Small intestine (tissue), 16 donors: ENCODE data around the gene SLC25A38. TPM values are rescaled to one million over a fixed set of nuclear protein-coding genes. Genes with fewer than 3 reads are reported as not detected.

Source experiments
- DNase-seq, 2 donors: peaks; one replicate each; pipeline versions ENCODE4 v3.0.0 to v3.0.0-alpha.2; 2013
- FAIRE-seq: peaks from 2 replicates; lab custom pipeline; 2012; peaks lifted over from hg19 to GRCh38; lab: Jason Lieb, UNC
- H3K27ac ChIP-seq, 3 donors: one replicate each; pipeline ENCODE4 v1.5.1; 2013; ENCODE audit warnings: low read length in 2 of 3, mild to moderate bottlenecking in 2 of 3, control low read depth in 1 of 3, inconsistent platforms in 1 of 3, low read depth in 1 of 3, moderate library complexity in 1 of 3
- H3K27me3 ChIP-seq, 3 donors: one replicate each; pipeline ENCODE4 v1.6.1; 2013; ENCODE audit warnings: low read length in 3 of 3, inconsistent platforms in 1 of 3; ENCODE audit not compliant: control insufficient read depth in 3 of 3, insufficient read depth in 3 of 3
- H3K36me3 ChIP-seq, 3 donors: one replicate each; pipeline ENCODE4 v1.6.1; 2013; ENCODE audit warnings: low read length in 3 of 3, inconsistent platforms in 1 of 3, low read depth in 1 of 3, mild to moderate bottlenecking in 1 of 3, moderate library complexity in 1 of 3; ENCODE audit not compliant: control insufficient read depth in 3 of 3, insufficient read depth in 2 of 3
- H3K4me1 ChIP-seq, 3 donors: one replicate each; pipeline ENCODE4 v1.6.1; 2013; ENCODE audit warnings: low read length in 2 of 3, inconsistent platforms in 1 of 3, low read depth in 1 of 3, mild to moderate bottlenecking in 1 of 3, moderate library complexity in 1 of 3; ENCODE audit not compliant: control insufficient read depth in 3 of 3, insufficient read depth in 2 of 3
- H3K4me3 ChIP-seq, 3 donors: one replicate each; pipeline ENCODE4 v1.5.1; 2013; ENCODE audit warnings: low read length in 3 of 3, control low read depth in 1 of 3, inconsistent platforms in 1 of 3, low read depth in 1 of 3, mild to moderate bottlenecking in 1 of 3, moderate library complexity in 1 of 3
- H3K9me3 ChIP-seq, 2 donors: one replicate each; pipeline ENCODE4 v1.6.1; 2013; ENCODE audit warnings: low read depth in 1 of 2, low read length in 1 of 2; ENCODE audit not compliant: control insufficient read depth in 2 of 2, insufficient read depth in 1 of 2
- WGBS, 3 donors: extraction: QIAGEN DNeasy Blood & Tissue Kit; methylation state at CpG; one replicate each; pipeline ENCODE4 v1.1.7; 2013; 5-methylcytosine and 5-hydroxymethylcytosine counted together
- long read RNA-seq, 10 donors: transcript quantifications; one replicate each; lab custom pipeline, GENCODE V29; 2026
- polyA plus RNA-seq, 4 donors: library from polyadenylated mRNA; stranded (reverse) in 3 of 4; unstranded in 1 of 4; fragments of 200-250 nt in 3 of 4; fragments of 120-200 nt in 1 of 4; gene quantifications; one replicate each; pipeline versions ENCODE4 v1.2.1 to v1.2.3, GENCODE V29; 2013
- donor health status: healthy with polysubstance abuse.
- donor health status: control.
- donor health status: control.
- donor health status: Bipolar disorder and iron deficiency.
- donor health status: healthy.

SLC25A38 gene
- polyA plus RNA-seq: 10 to 100 TPM; 17.3 to 42.9 (median 30.8) TPM
- long read RNA-seq, donor 1: 0 reads
- long read RNA-seq, donor 2, partial matches to known transcripts: 0 of 2 reads
- long read RNA-seq, donor 2, other reads (novel, unspliced or antisense): 0 of 2 reads
- long read RNA-seq, donor 3, partial matches to known transcripts: 15 of 18 reads
- long read RNA-seq, donor 3, other reads (novel, unspliced or antisense): 0 of 18 reads
- long read RNA-seq, donor 4: 0 reads
- long read RNA-seq, donor 5, partial matches to known transcripts: 9 of 12 reads
- long read RNA-seq, donor 5, other reads (novel, unspliced or antisense): 0 of 12 reads
- long read RNA-seq, donor 6, transcript SLC25A38-201 (7 exons, 2,147 nt): major isoform, 8 of 8 reads
- long read RNA-seq, donor 6, partial matches to known transcripts: 0 of 8 reads
- long read RNA-seq, donor 6, other reads (novel, unspliced or antisense): 0 of 8 reads
- long read RNA-seq, donor 7: 0 reads
- long read RNA-seq, donor 8, partial matches to known transcripts: 0 of 2 reads
- long read RNA-seq, donor 8, other reads (novel, unspliced or antisense): 0 of 2 reads
- long read RNA-seq, donor 9, partial matches to known transcripts: 0 of 2 reads
- long read RNA-seq, donor 9, other reads (novel, unspliced or antisense): 0 of 2 reads
- long read RNA-seq, donor 10, transcript SLC25A38-201 (7 exons, 2,147 nt): major isoform, 13 of 13 reads
- long read RNA-seq, donor 10, partial matches to known transcripts: 0 of 13 reads
- long read RNA-seq, donor 10, other reads (novel, unspliced or antisense): 0 of 13 reads

DNA sequence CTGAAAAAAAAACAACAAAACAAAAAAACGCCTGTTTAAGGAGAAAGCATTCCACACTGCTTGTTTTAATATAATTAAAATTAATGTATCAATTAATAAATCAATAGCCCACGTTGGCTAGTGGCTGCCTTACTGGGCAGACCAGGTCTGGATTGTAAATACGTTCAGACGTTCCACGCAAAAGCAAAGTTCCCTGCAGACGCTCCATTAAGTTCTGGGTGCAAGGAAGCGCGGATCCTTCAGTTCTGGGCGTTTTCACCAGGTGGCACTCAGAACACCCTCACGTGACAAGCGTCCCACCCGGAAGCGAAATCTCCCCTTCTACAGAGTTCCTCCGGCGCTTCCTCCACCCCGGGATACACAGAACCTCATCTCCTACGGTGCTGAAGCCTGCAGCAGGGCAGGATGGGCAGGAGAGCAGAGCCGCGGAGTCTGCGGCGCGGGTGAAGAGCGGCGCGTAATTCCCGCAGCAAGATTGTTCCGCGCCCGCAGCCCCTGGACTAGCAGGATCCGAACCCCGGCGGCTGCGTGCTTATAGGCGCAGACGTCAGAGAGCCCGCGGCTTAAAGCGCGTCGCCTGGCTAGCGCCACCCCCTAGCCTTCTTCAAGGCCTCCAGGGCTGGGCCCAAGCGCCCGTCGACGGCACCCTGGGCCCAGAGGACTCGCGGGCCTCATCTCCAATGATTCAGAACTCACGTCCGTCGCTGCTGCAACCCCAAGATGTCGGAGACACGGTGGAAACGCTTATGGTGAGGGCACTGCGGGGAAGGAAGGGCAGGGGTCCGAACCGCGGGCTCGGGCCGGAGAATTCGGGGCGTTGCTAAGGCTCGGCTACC lies at the start of gene SLC25A38:
TSS of gene SLC25A38 (plus strand) at position 326 of the 836 bp plus-strand sequence. CDS start at position 681, 355 bp downstream.
- WGBS, 3 donors: 0 to 1% (median 0%) methylated on average over 59 to 62 of the region's 62 CpGs
- Histone ChIP-seq H3K9me3 (no peaks in the 10 kb centered on the region), H3K27me3 (no peaks in the 10 kb centered on the region), H3K4me1 (peaks cover 6 to 15% (median 13%) of the 10 kb centered on the region in 3 donors), H3K4me3 (peak within 1 kb of the TSS; percentile 66 to 88 (median 82)), H3K27ac (peak within 1 kb of the TSS; percentile 90 to 98 (median 95)), H3K36me3 (no peaks in the 10 kb centered on the region)
- peak; percentile 87 to 93 for DNase-seq
- no peak for FAIRE-seq

DNA sequence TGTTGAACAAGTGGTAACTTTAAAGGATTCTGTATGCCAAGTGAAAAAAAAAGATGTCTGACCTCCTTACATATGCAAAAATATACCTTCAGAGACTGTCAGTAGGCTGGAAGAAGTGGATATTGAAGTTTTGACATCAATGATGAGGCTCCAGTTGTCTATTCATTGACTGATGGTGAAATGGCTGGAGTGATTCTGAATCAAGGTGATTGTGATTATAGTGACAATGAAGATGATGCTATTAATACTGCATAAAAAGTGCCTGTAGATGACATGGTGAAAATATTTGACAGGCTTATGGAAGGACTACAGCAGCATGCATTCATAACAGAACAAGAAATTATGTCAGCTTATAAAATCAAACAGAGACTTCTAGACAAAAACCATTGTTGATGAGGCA lies 49.6 kb upstream of the SLC25A38 start:
- Histone ChIP-seq H3K27ac (no peak overlapping the region), H3K4me1 (no peaks in the 10 kb centered on the region), H3K36me3 (no peaks in the 10 kb centered on the region), H3K4me3 (no peak overlapping the region), H3K9me3 (no peaks in the 10 kb centered on the region), H3K27me3 (no peaks in the 10 kb centered on the region)
- FAIRE-seq: no peak
- DNase-seq: no peak

- H3K27me3 ChIP-seq: no peaks in the 10 kb centered on the region
- 59 to 81% (median 77%) methylated on average over 4 of the region's 4 CpGs for WGBS, 3 donors
- H3K27ac ChIP-seq: no peak overlapping the region
- DNase-seq: no peak
- H3K9me3 ChIP-seq: no peaks in the 10 kb centered on the region
- FAIRE-seq: no peak
- no peaks in the 10 kb centered on the region for H3K4me1 ChIP-seq
- H3K4me3 ChIP-seq: no peak overlapping the region
- H3K36me3 ChIP-seq: no peaks in the 10 kb centered on the region
Measured at GRCh38 chr3:39334205-39334604, 49.0 kb upstream of the SLC25A38 start.

DNA sequence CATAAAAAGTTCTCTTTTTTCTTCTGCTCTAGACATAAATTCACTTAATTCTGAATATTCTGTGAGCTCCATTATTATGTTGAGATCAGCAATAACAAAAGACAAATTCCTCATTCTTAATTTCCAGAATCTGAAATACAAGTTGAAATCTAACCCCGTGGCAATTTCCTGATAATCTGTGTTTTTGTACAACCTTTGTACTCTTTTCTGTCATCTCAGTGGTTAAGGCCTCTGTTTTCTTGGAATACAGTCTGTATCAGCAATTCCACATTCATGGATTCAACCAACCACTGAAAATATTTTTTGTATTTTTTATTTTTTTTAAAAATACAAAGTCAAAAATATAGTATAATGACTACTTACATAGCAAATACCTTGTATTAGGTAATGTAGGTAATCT lies 45.0 kb upstream of the SLC25A38 start:
- DNase-seq (no peak), FAIRE-seq (no peak)
- H3K36me3 ChIP-seq: no peaks in the 10 kb centered on the region
- no peaks in the 10 kb centered on the region for H3K9me3 ChIP-seq
- peaks cover 0 to 2% (median 0%) of the 10 kb centered on the region in 3 donors for H3K4me1 ChIP-seq
- H3K4me3 ChIP-seq: no peak overlapping the region
- no peak overlapping the region for H3K27ac ChIP-seq
- H3K27me3 ChIP-seq: no peaks in the 10 kb centered on the region
- WGBS, 3 donors: 34 to 60% (median 54%) methylated on average over 1 of the region's 1 CpG

- 79 to 89% (median 87%) methylated on average over 1 of the region's 1 CpG for WGBS, 3 donors
- H3K27me3 ChIP-seq: no peaks in the 10 kb centered on the region
- DNase-seq (no peak), FAIRE-seq (no peak)
- peaks cover 0 to 3% (median 0%) of the 10 kb centered on the region in 3 donors for H3K4me1 ChIP-seq
- no peaks in the 10 kb centered on the region for H3K36me3 ChIP-seq
- H3K9me3 ChIP-seq: no peaks in the 10 kb centered on the region
- no peak overlapping the region for H3K4me3 ChIP-seq
- H3K27ac ChIP-seq: no peak overlapping the region
Measured at GRCh38 chr3:39339086-39339485, 44.1 kb upstream of the SLC25A38 start.

DNA sequence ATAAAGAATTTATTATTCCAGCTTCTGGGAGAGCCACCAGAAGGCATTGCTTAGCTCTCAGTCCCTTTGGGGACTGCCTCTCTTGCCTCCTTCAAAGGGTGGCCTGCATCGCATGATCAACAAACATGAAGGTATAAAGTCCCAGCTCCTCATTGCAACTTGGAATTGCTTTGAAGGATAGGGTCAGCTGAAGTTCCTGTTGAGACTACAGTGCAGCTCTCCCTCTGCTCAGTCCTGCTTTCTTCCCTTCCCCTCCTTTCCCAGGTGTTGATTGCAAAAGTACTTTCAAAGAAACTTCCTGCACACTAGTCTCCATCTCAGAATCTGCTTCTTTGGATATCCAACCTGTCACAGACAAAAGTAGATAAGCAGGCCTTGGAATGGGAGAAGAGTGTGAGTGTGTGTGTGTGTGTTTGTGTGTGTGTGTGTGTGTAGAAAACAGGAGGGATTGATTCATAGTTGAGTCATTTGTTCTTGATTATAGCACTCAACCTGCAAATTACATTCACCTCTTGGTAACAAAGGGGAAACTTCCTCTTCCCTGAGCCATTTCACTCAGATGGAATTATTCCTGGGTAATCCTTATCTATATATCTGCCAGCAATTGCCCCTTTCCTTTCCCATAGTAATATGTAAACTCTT lies 40.0 kb upstream of the SLC25A38 start:
- Histone ChIP-seq H3K36me3 (no peaks in the 10 kb centered on the region), H3K4me1 (peaks cover 0 to 3% (median 0%) of the 10 kb centered on the region in 3 donors), H3K9me3 (no peaks in the 10 kb centered on the region), H3K4me3 (no peak overlapping the region), H3K27ac (no peak overlapping the region), H3K27me3 (no peaks in the 10 kb centered on the region)
- DNase-seq (peak; percentile 22 to 34), FAIRE-seq (no peak)
- 23 to 63% (median 33%) methylated on average over 1 of the region's 1 CpG for WGBS, 3 donors

- FAIRE-seq (no peak), DNase-seq (no peak)
- Histone ChIP-seq H3K27me3 (no peaks in the 10 kb centered on the region), H3K36me3 (no peaks in the 10 kb centered on the region), H3K4me1 (peaks cover 0 to 3% (median 0%) of the 10 kb centered on the region in 3 donors), H3K27ac (no peak overlapping the region), H3K4me3 (no peak overlapping the region), H3K9me3 (no peaks in the 10 kb centered on the region)
Measured at GRCh38 chr3:39343760-39344159, 39.4 kb upstream of the SLC25A38 start.
